Measurements from ENCODE around the gene AATF.
A peak's percentile ranks its signal among the peaks of the same experiment; 100 is the strongest.

The AATF gene

GRCh38 chr17:37092701-37093100 is 143.9 kb downstream of the AATF start:
- peak overlapping the region; percentile 88 for H3K27ac ChIP-seq

GRCh38 chr17:37094391-37094790 is 145.6 kb downstream of the AATF start:
- peak overlapping the region; percentile 4; the same call in 1 of the 2 replicates for H3K27ac ChIP-seq
- no peak for TF ChIP-seq CTCF (conservative IDR thresholded peaks at IDR 0.05)

More at GRCh38 chr17:37092701-37093100, 143.9 kb downstream of the AATF start:
- no peak for TF ChIP-seq CTCF (conservative IDR thresholded peaks at IDR 0.05)

GRCh38 chr17:37096071-37096470 is 147.3 kb downstream of the AATF start:
- H3K27ac ChIP-seq: no peak overlapping the region
- TF ChIP-seq CTCF (conservative IDR thresholded peaks at IDR 0.05): no peak

GRCh38 chr17:37097154-37097553 is 148.4 kb downstream of the AATF start:
- H3K27ac ChIP-seq: peak overlapping the region; percentile 6; the same call in 1 of the 2 replicates
- no peak for TF ChIP-seq CTCF (conservative IDR thresholded peaks at IDR 0.05)

- TF ChIP-seq CTCF (conservative IDR thresholded peaks at IDR 0.05): no peak
- H3K27ac ChIP-seq: no peak overlapping the region
Observed at GRCh38 chr17:37098152-37098551, 149.4 kb downstream of the AATF start.

- H3K27ac ChIP-seq: no peak overlapping the region
- no peak for TF ChIP-seq CTCF (conservative IDR thresholded peaks at IDR 0.05)
Observed at GRCh38 chr17:37098910-37099664, 150.3 kb downstream of the AATF start.

- no peak overlapping the region for H3K27ac ChIP-seq
Observed at GRCh38 chr17:37100231-37100630, 151.5 kb downstream of the AATF start.

More at GRCh38 chr17:37100231-37100630, 151.5 kb downstream of the AATF start:
- TF ChIP-seq CTCF (conservative IDR thresholded peaks at IDR 0.05): no peak
